ENCODE measurements around the gene FZD10.

Gene FZD10

GRCh38 chr12:130198663-130199060 lies 36.4 kb downstream of the FZD10 start:
- no peak overlapping the region for H3K27ac ChIP-seq (replicated peaks)
- H3K27me3 ChIP-seq (ENCODE audit: insufficient read depth, poor library complexity, severe bottlenecking) = no peaks in the 10 kb centered on the region
- DNase-seq (ENCODE audit: low read depth in 1 of 2, low spot score in 1 of 2) = no peak
- H3K4me3 ChIP-seq (replicated peaks; ENCODE audit: insufficient read depth, low read length) = no peak overlapping the region
- TF ChIP-seq CTCF (IDR thresholded peaks at IDR 0.05; ENCODE audit: insufficient read depth, low read length) (no peak), POLR2AphosphoS5 (IDR thresholded peaks at IDR 0.05; ENCODE audit: low read depth) (no peak), SPI1 (IDR thresholded peaks at IDR 0.05; ENCODE audit: borderline replicate concordance, low read depth) (no peak), REST (IDR thresholded peaks at IDR 0.05; ENCODE audit: insufficient replicate concordance, low read depth) (no peak), GABPA (IDR thresholded peaks at IDR 0.05; ENCODE audit: low read depth) (no peak)

GRCh38 chr12:130199581-130200390 lies 37.5 kb downstream of the FZD10 start:
- Histone ChIP-seq H3K27me3 (ENCODE audit: insufficient read depth, poor library complexity, severe bottlenecking) (no peaks in the 10 kb centered on the region), H3K27ac (replicated peaks) (no peak overlapping the region)
- no peak for TF ChIP-seq CTCF (IDR thresholded peaks at IDR 0.05; ENCODE audit: insufficient read depth, low read length)
- TF ChIP-seq GABPA (IDR thresholded peaks at IDR 0.05; ENCODE audit: low read depth) = no peak
- TF ChIP-seq REST (IDR thresholded peaks at IDR 0.05; ENCODE audit: insufficient replicate concordance, low read depth) = no peak
- no peak for TF ChIP-seq POLR2AphosphoS5 (IDR thresholded peaks at IDR 0.05; ENCODE audit: low read depth)
- TF ChIP-seq SPI1 (IDR thresholded peaks at IDR 0.05; ENCODE audit: borderline replicate concordance, low read depth) = no peak

GRCh38 chr12:130200445-130200844 lies 38.2 kb downstream of the FZD10 start:
- no peak for DNase-seq (ENCODE audit: low read depth in 1 of 2, low spot score in 1 of 2)
- no peaks in the 10 kb centered on the region for H3K27me3 ChIP-seq (ENCODE audit: insufficient read depth, poor library complexity, severe bottlenecking)
- TF ChIP-seq SPI1 (IDR thresholded peaks at IDR 0.05; ENCODE audit: borderline replicate concordance, low read depth) (no peak), REST (IDR thresholded peaks at IDR 0.05; ENCODE audit: insufficient replicate concordance, low read depth) (no peak), GABPA (IDR thresholded peaks at IDR 0.05; ENCODE audit: low read depth) (no peak), CTCF (IDR thresholded peaks at IDR 0.05; ENCODE audit: insufficient read depth, low read length) (no peak), POLR2AphosphoS5 (IDR thresholded peaks at IDR 0.05; ENCODE audit: low read depth) (no peak)
- H3K27ac ChIP-seq (replicated peaks) = no peak overlapping the region
- H3K4me3 ChIP-seq (replicated peaks; ENCODE audit: insufficient read depth, low read length) = no peak overlapping the region

More at GRCh38 chr12:130199581-130200390, 37.5 kb downstream of the FZD10 start:
- H3K4me3 ChIP-seq (replicated peaks; ENCODE audit: insufficient read depth, low read length) = no peak overlapping the region
- no peak for DNase-seq (ENCODE audit: low read depth in 1 of 2, low spot score in 1 of 2)

Measured in HL-60 (cell line).